GM12892 (cell line): ENCODE data around the gene CMTM6.

ENCODE experiments used
- POLR2A ChIP-seq: IDR thresholded peaks from 2 replicates; pipeline ENCODE4 v1.6.1; 2011; ENCODE audit warnings: low read depth, low read length, control low read depth
- POLR2AphosphoS5 ChIP-seq: IDR thresholded peaks from 2 replicates; pipeline ENCODE4 v1.6.1; 2011; ENCODE audit warnings: low read depth, low read length, control low read depth

- TF ChIP-seq POLR2A (no peak), POLR2AphosphoS5 (no peak)
These were observed 4.4 kb downstream of the CMTM6 start for GRCh38 chr3:32498252-32498651.
